GOT3 (cell line): ENCODE data around the gene MEX3C.

Source experiments
- DNase-seq: peaks from one replicate; lab custom pipeline; 2025; ENCODE audit warnings: mixed read lengths; lab: John Stamatoyannopoulos, UW

The MEX3C gene

DNA sequence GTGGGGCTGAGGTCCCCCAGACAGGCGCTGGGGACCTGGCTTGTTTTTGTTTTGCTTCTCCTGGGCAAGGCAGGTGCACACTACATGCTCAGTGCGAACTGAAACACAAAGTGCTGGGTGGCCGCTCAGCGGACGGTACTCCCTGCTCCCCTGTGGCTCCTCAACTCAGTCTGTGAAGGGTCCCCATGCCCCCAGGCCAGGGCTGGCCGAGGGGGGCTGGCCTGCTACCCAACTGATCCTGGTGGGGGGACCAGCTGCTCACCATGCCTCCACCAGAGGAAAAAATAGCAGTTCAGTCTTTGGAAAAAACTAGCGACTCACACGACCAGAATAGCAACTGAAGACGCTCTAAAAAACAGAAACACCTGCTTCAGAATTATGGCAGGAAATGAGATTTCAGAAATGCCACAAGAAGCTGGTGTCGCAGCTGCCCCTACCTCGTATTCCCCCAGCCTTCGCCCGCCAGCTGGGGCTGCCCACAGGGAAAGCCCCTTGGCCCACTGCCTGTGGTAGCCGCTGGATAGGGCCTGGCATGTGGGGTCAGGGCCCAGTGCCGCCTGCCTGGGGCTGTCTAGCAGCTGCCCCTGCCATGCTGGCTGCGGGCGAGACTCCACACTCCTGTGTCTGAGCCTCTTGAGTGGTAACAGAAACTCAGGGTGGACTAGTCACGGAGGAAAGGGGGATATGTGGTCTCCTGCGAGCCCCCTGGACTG, 43.7 kb downstream of the MEX3C start:
- DNase-seq = no peak

DNA sequence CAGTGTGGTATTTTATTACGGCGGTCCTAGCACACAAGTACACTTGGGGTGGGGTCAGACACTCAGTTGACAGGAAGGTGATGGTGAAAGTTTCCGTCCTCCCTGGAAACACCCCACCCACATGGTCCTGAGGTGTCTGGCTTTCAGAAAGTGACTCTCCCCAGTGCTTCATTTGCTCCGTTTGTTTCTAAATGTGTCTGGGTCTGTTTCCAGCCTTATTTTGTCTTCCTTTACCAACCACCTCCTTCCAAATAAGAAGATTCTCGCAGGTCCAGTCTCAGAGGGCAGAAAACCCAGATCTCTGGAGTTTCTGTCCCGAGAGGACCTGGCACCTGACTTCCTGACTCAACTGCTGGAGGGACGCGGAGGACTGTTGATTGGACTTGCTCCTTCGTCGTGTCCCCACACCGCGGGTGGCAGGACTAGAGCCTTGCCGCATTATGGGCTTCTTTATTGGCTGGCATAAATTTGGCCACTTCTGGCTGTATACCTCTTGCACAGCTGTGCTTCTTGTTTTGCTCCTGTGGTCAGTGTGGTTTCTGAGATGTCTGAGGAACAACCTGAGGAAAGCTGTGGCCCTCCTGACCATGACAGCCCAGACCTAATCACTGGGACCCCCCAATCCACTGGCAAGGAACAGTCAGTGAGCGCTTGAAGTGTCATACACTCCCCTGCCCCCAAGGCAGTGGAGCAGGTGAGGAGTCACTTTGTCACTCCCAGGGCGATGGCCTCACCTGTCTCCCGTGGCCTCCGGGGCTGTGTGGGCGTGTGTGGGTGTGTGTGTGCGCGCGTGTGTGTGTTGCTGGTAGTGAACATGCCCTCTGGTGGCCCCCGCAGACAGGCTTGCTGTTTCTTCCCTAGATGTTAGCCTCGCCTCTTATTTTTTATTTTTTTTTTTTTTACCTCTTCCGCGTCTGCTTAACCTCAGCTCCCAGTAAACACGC, 45.6 kb downstream of the MEX3C start:
- no peak for DNase-seq

DNA sequence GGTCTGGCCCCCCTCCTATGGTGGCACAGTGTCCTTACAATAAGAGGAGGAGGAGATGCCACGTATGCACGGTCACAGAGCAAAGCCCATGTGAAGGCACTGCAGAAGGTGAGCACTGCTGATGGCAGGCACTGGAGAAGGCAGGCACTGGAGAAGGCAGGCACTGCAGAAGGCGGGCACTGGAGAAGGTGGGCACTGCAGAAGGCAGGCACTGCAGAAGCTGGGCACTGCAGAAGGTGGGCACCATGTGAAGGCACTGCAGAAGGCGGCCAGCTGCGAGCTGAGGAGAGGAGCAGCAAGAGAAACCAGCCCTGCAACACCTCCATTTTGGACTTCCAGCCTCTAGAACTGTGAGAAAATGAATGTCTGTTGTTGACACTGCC, 46.3 kb downstream of the MEX3C start:
- DNase-seq = no peak

DNA sequence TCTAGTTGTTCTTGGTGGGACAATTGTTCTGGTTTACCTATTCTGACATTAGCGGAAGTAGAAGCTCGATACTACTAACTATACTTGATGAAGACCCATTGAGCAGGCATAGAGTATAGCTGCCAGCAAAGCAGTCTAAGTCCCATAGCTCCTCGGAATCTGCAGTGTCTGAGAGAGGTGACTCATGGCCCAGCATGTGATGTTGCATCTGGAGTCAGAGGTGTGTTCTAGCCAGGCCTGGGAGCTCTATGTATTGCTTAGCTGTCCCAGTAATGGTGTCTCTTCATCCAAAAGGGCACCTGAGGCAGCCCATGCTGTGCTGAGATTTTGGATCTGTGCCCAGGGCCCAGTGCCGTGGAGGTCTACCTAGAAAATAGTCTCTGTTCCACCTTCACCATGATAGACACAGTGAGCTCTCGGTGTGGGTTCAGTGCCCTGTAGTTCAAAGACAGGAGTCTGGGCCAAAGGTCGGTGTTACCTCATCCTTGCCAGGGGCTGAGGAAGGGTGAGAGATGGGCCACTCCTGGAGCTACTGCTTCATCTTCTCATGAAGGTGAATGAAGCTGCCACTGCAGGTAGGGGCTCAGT, 47.3 kb downstream of the MEX3C start:
- no peak for DNase-seq

DNA sequence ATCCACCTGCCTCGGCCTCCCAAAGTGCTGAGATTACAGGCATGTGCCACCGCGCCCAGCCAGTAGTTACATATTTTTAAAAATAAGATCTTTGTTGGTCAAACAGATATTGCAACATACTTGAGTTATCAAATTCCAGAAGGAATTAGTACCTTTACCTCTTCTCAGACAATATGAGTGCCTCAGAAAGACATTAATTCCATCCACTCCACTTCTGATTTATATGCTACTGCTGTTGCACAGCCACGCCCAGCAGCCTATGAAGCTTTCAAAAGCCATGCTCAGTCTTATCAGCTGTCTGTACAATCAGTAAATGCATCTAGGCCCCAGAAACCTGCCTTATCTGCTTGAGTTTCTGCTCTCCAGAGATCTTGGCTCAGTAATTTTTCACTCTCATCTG, 47.8 kb downstream of the MEX3C start:
- DNase-seq = no peak

DNA sequence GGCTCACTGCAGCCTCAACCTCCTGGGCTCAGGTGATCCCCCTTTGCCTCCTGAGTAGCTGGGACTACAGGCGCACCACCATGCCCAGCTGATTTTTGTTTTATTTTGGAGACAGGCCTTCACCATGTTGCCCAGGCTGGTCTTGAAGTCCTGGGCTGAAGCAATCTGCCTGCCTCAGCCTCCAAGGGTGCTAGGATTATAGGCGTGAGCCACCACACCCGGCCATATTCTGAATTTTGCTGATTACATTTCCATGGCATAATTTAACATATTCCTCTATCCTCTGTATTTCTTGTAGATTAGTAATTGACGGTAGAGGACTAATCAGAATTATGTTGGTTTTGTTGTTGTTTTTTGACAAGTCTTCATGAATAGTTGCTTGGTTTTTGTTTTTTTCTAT, 50.6 kb downstream of the MEX3C start:
- no peak for DNase-seq

DNA sequence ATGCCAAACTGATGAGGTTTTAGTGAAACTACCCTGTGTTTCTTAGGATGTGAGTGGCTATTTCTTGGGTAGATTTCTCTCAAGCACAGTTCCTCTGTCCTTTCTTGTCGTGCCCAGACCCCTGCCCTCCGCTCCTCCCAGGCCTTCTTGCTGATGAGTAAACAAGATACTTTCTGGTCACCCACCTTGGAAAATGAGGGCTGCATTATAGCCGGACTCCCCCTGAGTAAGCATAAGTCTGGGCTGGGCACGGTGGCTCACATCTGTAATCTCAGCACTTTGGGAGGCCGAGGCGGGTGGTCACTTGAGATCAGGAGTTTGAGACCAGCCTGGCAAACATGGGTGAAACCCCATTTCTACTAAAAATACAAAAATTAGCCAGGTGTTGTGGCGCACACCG, 58.5 kb downstream of the MEX3C start:
- DNase-seq = no peak

DNA sequence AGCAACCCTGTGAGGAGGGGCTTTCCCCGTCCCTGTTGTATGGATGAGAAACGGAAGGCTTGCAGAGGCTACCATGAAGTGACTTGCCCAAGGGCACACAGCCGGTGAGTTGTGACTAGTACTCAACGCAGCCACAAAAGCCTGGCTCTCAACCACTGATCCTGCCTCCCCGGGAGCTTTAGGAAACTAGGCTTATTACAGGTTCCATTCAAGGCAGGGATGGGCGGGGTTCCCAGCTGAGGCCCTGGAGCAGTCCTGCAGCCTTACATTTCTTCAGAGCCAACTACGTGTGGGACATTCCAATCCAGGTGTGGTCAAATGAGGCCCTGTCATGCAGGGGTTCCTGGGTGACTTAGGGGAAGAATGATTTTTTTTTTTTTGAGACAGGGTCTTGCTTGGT, 59.6 kb downstream of the MEX3C start:
- DNase-seq = no peak

DNA sequence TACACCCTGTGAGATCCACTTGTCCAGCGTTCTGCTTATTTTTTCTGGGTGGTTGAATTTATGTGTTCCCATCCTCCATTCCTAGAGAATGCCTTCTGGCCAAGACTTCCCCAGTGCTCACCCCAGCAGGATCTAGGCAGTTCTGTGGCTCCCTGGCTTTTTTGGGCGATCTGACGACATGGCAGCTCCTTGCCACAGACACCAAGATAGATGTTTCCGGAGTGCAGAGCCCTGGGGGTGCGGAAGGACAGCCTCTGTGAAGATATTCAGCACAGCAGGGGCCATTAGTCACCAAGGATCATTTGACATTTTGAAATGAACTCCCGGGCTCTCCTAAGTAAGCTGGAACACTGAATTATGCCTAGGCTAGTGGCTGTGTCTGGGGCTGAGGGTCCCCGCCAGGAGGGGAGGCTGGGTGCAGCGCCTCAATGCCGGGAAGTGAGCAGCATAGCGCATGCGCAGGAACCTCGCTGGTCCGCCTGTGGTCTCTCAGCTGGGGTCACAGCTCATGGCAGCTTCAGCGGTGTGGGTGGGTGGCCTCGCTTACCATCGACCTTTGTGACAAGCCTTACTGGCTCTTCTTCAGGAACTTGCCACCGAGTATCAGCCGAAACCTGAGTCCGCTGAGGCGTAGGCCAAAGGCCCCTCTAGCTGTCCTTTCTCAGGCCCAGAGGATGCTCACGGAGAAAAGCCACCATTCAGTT, 60.3 kb downstream of the MEX3C start:
- DNase-seq = no peak

DNA sequence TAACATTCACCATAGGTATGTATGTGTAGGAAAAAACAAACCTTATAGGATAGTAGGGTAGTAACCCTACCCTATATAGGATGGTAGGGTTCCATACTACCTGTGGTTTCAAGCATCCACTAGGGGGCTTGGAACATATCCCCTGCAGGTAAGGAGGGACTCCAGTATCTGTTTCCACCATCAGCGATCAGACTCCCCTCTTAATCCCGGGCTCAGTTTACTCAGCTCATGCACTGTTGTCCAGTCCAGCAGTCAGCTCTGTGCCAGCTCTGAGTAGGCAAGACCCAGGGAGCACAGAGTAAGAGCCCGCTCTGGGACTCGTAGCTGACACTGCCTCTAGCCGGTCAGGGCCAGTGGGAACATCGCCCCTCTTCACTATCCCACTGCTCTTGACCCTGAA, 61.7 kb downstream of the MEX3C start:
- no peak for DNase-seq

DNA sequence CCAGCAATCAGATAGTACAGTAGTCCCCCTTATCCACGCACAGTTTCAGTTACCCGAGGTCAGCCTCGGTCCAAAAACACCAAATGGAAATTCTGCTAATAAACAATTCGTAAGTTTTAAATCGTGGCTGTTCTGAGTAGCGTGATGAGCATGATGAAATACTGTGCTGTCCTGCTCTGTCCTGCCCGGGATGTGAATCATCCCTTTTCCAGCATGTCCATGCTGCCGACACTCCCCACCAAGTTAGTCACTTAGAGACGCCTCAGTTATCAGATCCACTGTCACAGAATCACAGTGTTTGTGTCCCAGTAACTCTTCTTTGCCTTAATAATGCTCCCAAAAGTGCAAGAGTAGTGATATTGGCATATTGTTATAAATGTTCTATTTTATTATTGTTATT, 62.1 kb downstream of the MEX3C start:
- no peak for DNase-seq

DNA sequence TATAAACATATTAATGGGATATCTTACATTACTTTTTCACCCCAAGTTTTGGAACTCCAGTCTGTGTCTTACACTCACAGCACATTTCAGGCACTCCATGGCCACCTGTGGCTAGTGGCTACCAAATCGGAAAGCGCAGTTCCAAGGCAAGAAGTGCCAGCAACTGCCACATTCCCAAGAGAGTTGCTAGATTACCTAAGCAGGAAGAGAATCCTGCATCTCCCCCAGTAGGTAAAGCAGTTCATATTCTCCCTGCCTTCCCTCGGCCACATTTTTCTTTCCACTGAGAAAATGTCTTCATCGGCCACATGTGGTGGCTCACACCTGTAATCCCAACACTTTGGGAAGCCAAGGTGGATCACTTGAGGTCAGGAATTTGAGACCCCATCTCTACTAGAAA, 62.8 kb downstream of the MEX3C start:
- DNase-seq = no peak

DNA sequence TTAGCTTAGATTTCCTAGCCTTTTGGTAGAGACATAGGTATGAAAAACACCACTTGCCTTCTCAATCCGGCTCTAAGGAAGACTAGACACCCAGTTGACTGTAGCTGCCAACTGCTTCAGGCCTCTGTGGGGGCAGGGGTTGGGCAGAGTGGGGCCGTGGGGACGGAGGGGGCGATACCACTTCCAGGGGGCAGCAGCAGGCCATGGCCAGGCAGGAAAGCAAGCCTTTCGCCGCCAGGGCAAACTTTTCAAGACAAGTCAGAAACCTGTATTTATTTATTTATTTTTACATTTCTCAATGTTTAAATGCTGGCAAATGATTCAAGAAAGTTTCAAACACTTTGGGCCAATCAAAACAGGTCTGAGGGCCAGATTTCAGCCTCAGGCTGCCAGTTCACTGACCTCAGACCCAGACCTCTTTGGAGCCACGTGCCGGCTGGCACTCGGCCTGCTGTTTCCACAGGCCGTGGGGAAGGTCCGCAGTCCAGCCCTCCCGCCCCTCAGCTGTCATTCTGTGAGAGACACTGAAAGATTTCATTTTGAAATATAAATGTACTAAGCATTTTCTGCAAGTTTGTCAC, 63.8 kb downstream of the MEX3C start:
- DNase-seq = no peak

DNA sequence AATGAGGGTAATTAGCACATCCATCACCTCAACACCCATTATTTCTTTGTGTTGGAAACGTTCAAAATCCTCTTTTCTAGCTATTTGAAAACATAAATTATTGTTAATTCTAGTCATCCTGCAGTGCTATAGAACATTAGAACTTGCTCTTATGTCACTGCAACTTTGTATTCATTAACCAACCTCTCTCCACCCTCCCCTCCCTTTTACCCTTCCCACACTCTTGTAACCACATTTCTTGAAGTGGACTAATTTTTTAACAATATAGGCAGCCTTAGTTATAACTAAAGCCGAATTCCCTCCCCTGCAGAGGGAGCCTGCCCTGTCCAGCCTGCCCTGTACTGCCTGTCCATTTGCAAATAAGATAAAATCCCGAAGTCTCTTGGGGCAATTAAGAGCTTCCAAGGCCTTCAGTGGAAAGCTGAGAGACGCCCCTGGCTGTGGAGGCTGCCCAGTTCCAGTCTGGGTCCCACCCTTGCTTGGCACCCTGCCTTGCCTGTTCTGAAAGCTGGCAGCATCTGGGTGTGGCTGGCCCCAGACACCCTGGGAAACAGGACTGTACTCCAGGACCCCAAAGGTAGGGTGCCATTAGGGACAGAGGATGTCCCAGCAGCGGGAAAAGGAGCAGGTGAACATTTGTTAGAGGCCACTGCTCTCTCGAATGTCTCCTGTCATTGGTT, 65.1 kb downstream of the MEX3C start:
- DNase-seq = no peak

DNA sequence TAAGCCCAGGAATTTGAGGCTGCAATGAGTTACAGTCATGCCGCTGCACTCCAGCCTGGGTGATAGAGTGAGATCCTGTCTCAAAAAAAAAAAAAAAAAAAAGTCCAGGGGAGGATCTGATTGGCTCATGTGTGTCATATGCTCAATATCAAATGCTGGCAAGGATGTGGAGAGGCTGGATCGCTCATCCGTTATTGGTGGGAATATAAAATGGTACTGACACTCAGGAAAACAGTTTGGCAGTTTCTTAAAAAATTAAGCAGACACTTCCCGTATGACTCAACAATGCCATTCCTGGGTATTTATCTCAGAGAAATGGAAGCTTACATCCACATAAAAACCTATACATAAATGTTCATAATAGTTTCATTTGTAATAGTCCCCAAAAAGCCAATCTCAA, 68.9 kb downstream of the MEX3C start:
- DNase-seq = no peak

DNA sequence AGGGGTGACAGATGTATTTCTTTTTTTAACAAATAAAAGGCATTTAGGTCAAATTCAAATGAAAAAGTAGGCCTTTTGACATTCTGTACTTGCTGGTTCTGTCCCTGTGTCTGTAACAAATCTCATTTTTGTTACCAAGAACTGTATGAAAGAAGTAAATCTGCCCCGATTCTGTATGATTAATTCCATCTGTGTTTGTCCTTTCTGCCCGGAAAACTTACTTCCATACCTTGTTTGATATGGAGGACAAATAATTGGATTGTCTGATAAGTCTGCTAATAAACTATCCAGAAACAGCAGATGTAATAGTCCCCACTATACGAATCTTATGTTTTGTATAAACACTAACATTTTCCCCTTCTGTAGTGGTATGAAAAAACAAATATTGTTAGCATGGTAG, 69.8 kb downstream of the MEX3C start:
- DNase-seq = no peak

DNA sequence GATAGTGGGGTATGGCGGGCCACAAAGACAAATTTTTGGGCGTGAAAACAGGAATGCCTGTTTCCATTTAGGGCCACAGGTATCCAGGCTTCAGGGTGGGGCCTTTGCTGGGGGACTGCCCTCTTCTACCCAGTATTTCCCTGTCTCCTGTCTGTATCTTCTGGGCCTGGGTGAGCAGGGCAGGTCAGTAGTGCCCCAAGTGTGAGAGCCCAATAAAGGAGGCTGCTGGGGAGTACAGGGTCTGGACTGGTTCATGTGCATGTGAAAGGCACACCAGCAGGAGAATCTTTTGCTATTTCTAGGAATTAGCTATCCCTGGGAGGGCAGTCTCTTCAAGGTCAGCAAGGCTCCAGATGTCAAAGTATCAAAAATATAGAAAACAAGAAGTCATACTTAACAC, 71.5 kb downstream of the MEX3C start:
- DNase-seq = no peak
